Measurements from ENCODE around the gene BCL10.
A peak's percentile ranks its signal among the peaks of the same experiment; 100 is the strongest.

DNA sequence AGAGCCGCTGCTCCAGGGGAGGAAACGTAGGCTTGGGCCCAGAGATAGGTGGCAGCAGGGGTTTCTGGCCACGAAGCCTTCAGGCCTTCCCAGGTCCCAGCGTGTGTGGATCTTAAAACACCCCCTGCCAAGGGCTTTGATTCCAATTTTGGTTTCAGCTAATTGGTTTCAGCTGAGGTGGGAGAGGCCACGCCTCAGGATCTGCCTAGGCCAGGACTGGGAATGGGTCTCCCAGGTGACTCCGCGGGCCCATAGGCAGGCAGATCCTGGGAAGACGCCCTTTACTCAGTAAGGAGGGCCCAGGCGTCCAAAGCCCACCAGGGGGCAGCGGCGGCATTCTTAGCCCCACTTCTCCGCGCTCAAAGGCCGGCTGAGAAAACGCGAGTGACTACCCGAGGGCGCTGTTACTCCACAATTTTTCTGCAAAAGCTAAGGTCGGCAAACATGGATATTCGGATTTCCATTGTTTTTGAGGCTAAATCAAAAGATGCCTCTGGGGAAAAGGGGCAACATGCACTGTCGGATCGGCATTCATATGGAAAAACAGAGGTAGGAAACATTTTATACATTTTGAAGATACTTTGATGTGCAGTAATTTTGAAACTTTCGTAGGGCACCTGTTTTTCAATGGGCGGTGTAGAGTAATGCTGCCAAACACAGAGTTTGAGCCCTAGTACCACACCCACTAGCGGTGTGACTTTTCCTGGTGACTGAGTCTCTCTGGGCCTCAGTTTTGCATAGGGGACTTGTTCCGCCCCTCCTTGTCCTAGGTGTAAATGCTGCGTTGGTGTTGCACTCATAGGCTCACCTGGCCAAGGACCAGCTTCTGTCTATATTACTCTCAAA is 31.8 kb upstream of the BCL10 start:
- TF ChIP-seq ZNF274 (IDR thresholded peaks at IDR 0.05; ENCODE audit: low read depth, low read length), result no peak
- 0 out of 2 replicates have a peak, but pooled peaks have one; percentile 16 for TF ChIP-seq CBX3 (IDR thresholded peaks at IDR 0.05; ENCODE audit: low read depth)
- TF ChIP-seq, protein P1, sequence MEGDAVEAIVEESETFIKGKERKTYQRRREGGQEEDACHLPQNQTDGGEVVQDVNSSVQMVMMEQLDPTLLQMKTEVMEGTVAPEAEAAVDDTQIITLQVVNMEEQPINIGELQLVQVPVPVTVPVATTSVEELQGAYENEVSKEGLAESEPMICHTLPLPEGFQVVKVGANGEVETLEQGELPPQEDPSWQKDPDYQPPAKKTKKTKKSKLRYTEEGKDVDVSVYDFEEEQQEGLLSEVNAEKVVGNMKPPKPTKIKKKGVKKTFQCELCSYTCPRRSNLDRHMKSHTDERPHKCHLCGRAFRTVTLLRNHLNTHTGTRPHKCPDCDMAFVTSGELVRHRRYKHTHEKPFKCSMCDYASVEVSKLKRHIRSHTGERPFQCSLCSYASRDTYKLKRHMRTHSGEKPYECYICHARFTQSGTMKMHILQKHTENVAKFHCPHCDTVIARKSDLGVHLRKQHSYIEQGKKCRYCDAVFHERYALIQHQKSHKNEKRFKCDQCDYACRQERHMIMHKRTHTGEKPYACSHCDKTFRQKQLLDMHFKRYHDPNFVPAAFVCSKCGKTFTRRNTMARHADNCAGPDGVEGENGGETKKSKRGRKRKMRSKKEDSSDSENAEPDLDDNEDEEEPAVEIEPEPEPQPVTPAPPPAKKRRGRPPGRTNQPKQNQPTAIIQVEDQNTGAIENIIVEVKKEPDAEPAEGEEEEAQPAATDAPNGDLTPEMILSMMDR (IDR thresholded peaks at IDR 0.05 in 2 of 3, conservative IDR thresholded peaks at IDR 0.05 in 1 of 3; ENCODE audit: borderline replicate concordance in 1 of 3, insufficient read depth in 1 of 3, low read depth in 2 of 3, low read length in 2 of 3), result peak; percentile 98 to 100 (median 99)
- TF ChIP-seq POLR2A (IDR thresholded peaks at IDR 0.05; ENCODE audit: borderline replicate concordance, extremely low read depth, insufficient read depth, insufficient read length), result no peak

Data from HCT116 (cell line).